ENCODE results near the gene TMEM240.
"Not testable (repeated sequence)": the region's sequence is repeated elsewhere in the genome, so short reads cannot be mapped to it uniquely, and the experiment has no call there.

The TMEM240 gene

GRCh38 chr1:1521331-1521730, 19.1 kb downstream of the TMEM240 start:
- no peaks in the 10 kb centered on the region for H3K4me1 ChIP-seq (ENCODE audit: insufficient read depth, low read length)
- H3K9ac ChIP-seq (ENCODE audit: low read depth, low read length), result no peak overlapping the region
- TF ChIP-seq EZH2 (IDR thresholded peaks at IDR 0.05; ENCODE audit: borderline replicate concordance, low read depth, low read length, severe bottlenecking) (no peak), CTCF (IDR thresholded peaks at IDR 0.05; ENCODE audit: borderline replicate concordance, extremely low read depth, low read length, poor library complexity, severe bottlenecking) (no peak)
- peaks cover 3% of the 10 kb centered on the region; the same call in 1 of the 2 replicates for H3K79me2 ChIP-seq (ENCODE audit: insufficient read depth, low read length)
- no peak overlapping the region for H3K4me3 ChIP-seq (ENCODE audit: low read depth in 1 of 2, low read length in 2 of 2)
- H3K36me3 ChIP-seq (ENCODE audit: insufficient read depth, low read length), result peaks cover 69% of the 10 kb centered on the region
- H4K20me1 ChIP-seq (ENCODE audit: insufficient read depth, low read length), result peaks cover 5% of the 10 kb centered on the region; the same call in 1 of the 2 replicates
- DNase-seq, result no peak
- H3K27ac ChIP-seq (ENCODE audit: low read length), result no peak overlapping the region
- no peak for ATAC-seq (ENCODE audit: insufficient read depth, low read depth)
- no peaks in the 10 kb centered on the region for H3K27me3 ChIP-seq (ENCODE audit: insufficient read depth, low read length, poor library complexity)
- H3K4me2 ChIP-seq (ENCODE audit: insufficient read depth, low read length), result no peak overlapping the region
- H3K9me3 ChIP-seq (ENCODE audit: insufficient read depth, low read length, severe bottlenecking), result no peaks in the 10 kb centered on the region
- no peak overlapping the region for H2AFZ ChIP-seq (ENCODE audit: low read depth, low read length)

DNA sequence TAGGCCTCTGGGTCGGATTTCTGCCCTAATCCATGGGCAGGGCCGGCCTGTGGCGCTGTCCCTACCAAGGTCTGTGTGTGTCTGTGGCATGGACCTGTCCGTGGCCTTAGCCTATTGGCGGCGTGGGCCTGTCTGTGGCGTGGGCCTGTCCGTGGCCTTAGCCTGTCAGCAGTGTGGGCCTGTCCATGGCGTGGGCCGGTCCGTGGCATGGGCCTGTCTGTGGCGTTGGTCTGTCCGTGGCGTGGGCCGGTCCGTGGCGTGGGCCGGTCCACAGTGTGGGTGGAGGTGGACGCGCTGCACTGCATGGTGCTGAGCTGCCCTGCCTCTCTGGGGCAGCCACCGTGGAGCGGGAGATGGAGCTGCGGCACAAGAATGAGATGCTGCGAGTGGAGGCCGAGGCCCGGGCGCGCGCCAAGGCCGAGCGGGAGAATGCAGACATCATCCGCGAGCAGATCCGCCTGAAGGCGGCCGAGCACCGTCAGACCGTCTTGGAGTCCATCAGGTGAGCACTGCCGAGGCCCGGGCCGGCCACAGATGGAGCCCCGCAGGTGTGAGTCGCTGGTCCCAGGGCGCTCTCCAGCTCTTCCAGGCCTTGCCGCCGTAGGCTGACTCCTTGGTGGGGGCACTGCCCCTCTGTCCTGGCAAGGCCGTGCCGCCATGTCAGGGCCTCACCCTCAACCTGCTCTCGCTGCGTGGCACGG, 20.5 kb downstream of the TMEM240 start:
- H3K9ac ChIP-seq (ENCODE audit: low read depth, low read length); H2AFZ ChIP-seq (ENCODE audit: low read depth, low read length); DNase-seq; H3K27me3 ChIP-seq (ENCODE audit: insufficient read depth, low read length, poor library complexity); H3K4me3 ChIP-seq (ENCODE audit: low read depth in 1 of 2, low read length in 2 of 2); H3K27ac ChIP-seq (ENCODE audit: low read length); ATAC-seq (ENCODE audit: insufficient read depth, low read depth); H3K9me3 ChIP-seq (ENCODE audit: insufficient read depth, low read length, severe bottlenecking); H3K4me2 ChIP-seq (ENCODE audit: insufficient read depth, low read length); H3K4me1 ChIP-seq (ENCODE audit: insufficient read depth, low read length): not testable (repeated sequence)
- Histone ChIP-seq H3K36me3 (ENCODE audit: insufficient read depth, low read length) (peaks cover 64% of the 10 kb centered on the region), H3K79me2 (ENCODE audit: insufficient read depth, low read length) (peaks cover 11% of the 10 kb centered on the region), H4K20me1 (ENCODE audit: insufficient read depth, low read length) (peaks cover 11% of the 10 kb centered on the region; the same call in 1 of the 2 replicates)

GRCh38 chr1:1518621-1519007, 21.8 kb downstream of the TMEM240 start:
- not testable (repeated sequence) for ATAC-seq (ENCODE audit: insufficient read depth, low read depth)

GRCh38 chr1:1517973-1518620, 22.3 kb downstream of the TMEM240 start:
- H3K79me2 ChIP-seq (ENCODE audit: insufficient read depth, low read length), result peaks cover 26% of the 10 kb centered on the region
- H3K27me3 ChIP-seq (ENCODE audit: insufficient read depth, low read length, poor library complexity), result no peaks in the 10 kb centered on the region
- H3K9ac ChIP-seq (ENCODE audit: low read depth, low read length), result no peak overlapping the region
- H3K36me3 ChIP-seq (ENCODE audit: insufficient read depth, low read length), result peaks cover 57% of the 10 kb centered on the region
- TF ChIP-seq EZH2 (IDR thresholded peaks at IDR 0.05; ENCODE audit: borderline replicate concordance, low read depth, low read length, severe bottlenecking), result no peak
- no peak for TF ChIP-seq CTCF (IDR thresholded peaks at IDR 0.05; ENCODE audit: borderline replicate concordance, extremely low read depth, low read length, poor library complexity, severe bottlenecking)
- ATAC-seq (ENCODE audit: insufficient read depth, low read depth) (no peak), DNase-seq (no peak)
- H3K27ac ChIP-seq (ENCODE audit: low read length), result no peak overlapping the region
- H3K4me2 ChIP-seq (ENCODE audit: insufficient read depth, low read length), result no peak overlapping the region
- no peak overlapping the region for H3K4me3 ChIP-seq (ENCODE audit: low read depth in 1 of 2, low read length in 2 of 2)
- no peak overlapping the region for H2AFZ ChIP-seq (ENCODE audit: low read depth, low read length)
- H3K4me1 ChIP-seq (ENCODE audit: insufficient read depth, low read length), result peaks cover 10% of the 10 kb centered on the region; the same call in 1 of the 2 replicates
- peaks cover 14% of the 10 kb centered on the region; the same call in 1 of the 2 replicates for H4K20me1 ChIP-seq (ENCODE audit: insufficient read depth, low read length)
- H3K9me3 ChIP-seq (ENCODE audit: insufficient read depth, low read length, severe bottlenecking), result no peaks in the 10 kb centered on the region

More at GRCh38 chr1:1518621-1519007, 21.8 kb downstream of the TMEM240 start:
- Histone ChIP-seq H4K20me1 (ENCODE audit: insufficient read depth, low read length) (peaks cover 14% of the 10 kb centered on the region; the same call in 1 of the 2 replicates), H3K36me3 (ENCODE audit: insufficient read depth, low read length) (peaks cover 63% of the 10 kb centered on the region), H3K79me2 (ENCODE audit: insufficient read depth, low read length) (peaks cover 23% of the 10 kb centered on the region)
- not testable (repeated sequence) for H3K4me2 ChIP-seq (ENCODE audit: insufficient read depth, low read length); H3K4me1 ChIP-seq (ENCODE audit: insufficient read depth, low read length); H2AFZ ChIP-seq (ENCODE audit: low read depth, low read length); DNase-seq; H3K27me3 ChIP-seq (ENCODE audit: insufficient read depth, low read length, poor library complexity); H3K9ac ChIP-seq (ENCODE audit: low read depth, low read length); H3K4me3 ChIP-seq (ENCODE audit: low read depth in 1 of 2, low read length in 2 of 2); H3K9me3 ChIP-seq (ENCODE audit: insufficient read depth, low read length, severe bottlenecking); H3K27ac ChIP-seq (ENCODE audit: low read length)

- H3K4me2 ChIP-seq (ENCODE audit: insufficient read depth, low read length); ATAC-seq (ENCODE audit: insufficient read depth, low read depth); H3K9me3 ChIP-seq (ENCODE audit: insufficient read depth, low read length, severe bottlenecking); H2AFZ ChIP-seq (ENCODE audit: low read depth, low read length); H3K27me3 ChIP-seq (ENCODE audit: insufficient read depth, low read length, poor library complexity); H3K27ac ChIP-seq (ENCODE audit: low read length); H3K4me3 ChIP-seq (ENCODE audit: low read depth in 1 of 2, low read length in 2 of 2); DNase-seq; H3K9ac ChIP-seq (ENCODE audit: low read depth, low read length): not testable (repeated sequence)
- peaks cover 10% of the 10 kb centered on the region; the same call in 1 of the 2 replicates for H3K4me1 ChIP-seq (ENCODE audit: insufficient read depth, low read length)
- peaks cover 33% of the 10 kb centered on the region for H3K79me2 ChIP-seq (ENCODE audit: insufficient read depth, low read length)
- H3K36me3 ChIP-seq (ENCODE audit: insufficient read depth, low read length), result peaks cover 51% of the 10 kb centered on the region
- peaks cover 14% of the 10 kb centered on the region; the same call in 1 of the 2 replicates for H4K20me1 ChIP-seq (ENCODE audit: insufficient read depth, low read length)
Observed at GRCh38 chr1:1516923-1517322, 23.5 kb downstream of the TMEM240 start.

GRCh38 chr1:1514376-1514775, 26.0 kb downstream of the TMEM240 start:
- H3K4me3 ChIP-seq (ENCODE audit: low read depth in 1 of 2, low read length in 2 of 2); H3K4me2 ChIP-seq (ENCODE audit: insufficient read depth, low read length); DNase-seq; H3K27me3 ChIP-seq (ENCODE audit: insufficient read depth, low read length, poor library complexity); ATAC-seq (ENCODE audit: insufficient read depth, low read depth); H2AFZ ChIP-seq (ENCODE audit: low read depth, low read length); H3K27ac ChIP-seq (ENCODE audit: low read length); H3K9me3 ChIP-seq (ENCODE audit: insufficient read depth, low read length, severe bottlenecking); H3K9ac ChIP-seq (ENCODE audit: low read depth, low read length): not testable (repeated sequence)
- Histone ChIP-seq H3K79me2 (ENCODE audit: insufficient read depth, low read length) (peaks cover 35% of the 10 kb centered on the region), H3K36me3 (ENCODE audit: insufficient read depth, low read length) (peaks cover 30% of the 10 kb centered on the region), H4K20me1 (ENCODE audit: insufficient read depth, low read length) (peaks cover 14% of the 10 kb centered on the region; the same call in 1 of the 2 replicates), H3K4me1 (ENCODE audit: insufficient read depth, low read length) (peaks cover 19% of the 10 kb centered on the region)

Measured in DND-41 (cell line).